ENCODE results near the gene KCNN1. TPM values are rescaled to one million over a fixed set of nuclear protein-coding genes. Genes with fewer than 3 reads are reported as not detected.

KCNN1 gene
- total and polyA plus RNA-seq, 2 of the 13 experiments (the other 11 are each of a cell fraction or from before 2014, with no cell fraction given), result 0.04 TPM; not detected in 1

DNA sequence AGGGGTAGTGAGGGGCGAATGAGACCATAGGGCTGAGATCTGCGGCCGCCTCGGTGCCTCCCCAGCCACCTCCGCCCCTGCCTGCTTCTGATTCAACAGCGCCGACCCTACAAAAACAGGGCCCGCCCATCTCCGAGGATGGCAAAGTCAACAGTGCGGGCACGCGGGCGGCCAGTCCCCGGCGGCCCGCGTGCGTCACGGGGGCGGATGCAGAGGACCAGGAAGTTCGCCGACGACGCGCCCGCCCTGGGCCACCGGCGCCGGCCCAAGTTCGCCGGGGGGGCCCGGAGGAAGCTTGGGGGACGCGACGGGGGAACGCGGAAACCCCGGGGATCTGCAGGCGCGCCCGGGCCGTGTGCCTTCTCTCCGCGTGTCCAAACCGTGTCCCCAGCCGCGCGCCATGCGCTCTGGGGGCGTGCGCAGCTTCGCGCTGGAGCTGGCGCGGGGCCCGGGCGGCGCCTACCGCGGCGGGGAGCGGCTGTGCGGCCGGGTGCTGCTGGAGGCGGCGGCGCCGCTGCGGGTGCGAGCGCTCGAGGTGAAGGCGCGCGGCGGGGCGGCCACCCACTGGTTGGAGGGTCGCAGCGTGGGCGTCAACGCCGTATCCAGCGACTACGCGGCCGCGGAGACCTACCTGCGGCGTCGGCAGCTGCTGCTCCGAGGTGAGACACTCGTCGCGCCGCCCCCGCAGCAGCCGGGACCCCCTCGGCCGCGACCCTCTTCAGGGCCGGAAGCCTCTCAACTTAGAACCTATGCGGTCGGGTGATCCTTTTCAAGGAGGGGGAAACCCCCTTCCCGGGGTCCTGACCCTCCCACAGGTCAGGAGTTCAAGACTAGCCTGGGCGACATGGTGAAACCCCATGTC is 34.2 kb downstream of the KCNN1 start (continued):
- TF ChIP-seq, protein P1, sequence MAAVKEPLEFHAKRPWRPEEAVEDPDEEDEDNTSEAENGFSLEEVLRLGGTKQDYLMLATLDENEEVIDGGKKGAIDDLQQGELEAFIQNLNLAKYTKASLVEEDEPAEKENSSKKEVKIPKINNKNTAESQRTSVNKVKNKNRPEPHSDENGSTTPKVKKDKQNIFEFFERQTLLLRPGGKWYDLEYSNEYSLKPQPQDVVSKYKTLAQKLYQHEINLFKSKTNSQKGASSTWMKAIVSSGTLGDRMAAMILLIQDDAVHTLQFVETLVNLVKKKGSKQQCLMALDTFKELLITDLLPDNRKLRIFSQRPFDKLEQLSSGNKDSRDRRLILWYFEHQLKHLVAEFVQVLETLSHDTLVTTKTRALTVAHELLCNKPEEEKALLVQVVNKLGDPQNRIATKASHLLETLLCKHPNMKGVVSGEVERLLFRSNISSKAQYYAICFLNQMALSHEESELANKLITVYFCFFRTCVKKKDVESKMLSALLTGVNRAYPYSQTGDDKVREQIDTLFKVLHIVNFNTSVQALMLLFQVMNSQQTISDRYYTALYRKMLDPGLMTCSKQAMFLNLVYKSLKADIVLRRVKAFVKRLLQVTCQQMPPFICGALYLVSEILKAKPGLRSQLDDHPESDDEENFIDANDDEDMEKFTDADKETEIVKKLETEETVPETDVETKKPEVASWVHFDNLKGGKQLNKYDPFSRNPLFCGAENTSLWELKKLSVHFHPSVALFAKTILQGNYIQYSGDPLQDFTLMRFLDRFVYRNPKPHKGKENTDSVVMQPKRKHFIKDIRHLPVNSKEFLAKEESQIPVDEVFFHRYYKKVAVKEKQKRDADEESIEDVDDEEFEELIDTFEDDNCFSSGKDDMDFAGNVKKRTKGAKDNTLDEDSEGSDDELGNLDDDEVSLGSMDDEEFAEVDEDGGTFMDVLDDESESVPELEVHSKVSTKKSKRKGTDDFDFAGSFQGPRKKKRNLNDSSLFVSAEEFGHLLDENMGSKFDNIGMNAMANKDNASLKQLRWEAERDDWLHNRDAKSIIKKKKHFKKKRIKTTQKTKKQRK (IDR thresholded peaks at IDR 0.05; ENCODE audit: low read length), result no peak
- TF ChIP-seq, protein P2, sequence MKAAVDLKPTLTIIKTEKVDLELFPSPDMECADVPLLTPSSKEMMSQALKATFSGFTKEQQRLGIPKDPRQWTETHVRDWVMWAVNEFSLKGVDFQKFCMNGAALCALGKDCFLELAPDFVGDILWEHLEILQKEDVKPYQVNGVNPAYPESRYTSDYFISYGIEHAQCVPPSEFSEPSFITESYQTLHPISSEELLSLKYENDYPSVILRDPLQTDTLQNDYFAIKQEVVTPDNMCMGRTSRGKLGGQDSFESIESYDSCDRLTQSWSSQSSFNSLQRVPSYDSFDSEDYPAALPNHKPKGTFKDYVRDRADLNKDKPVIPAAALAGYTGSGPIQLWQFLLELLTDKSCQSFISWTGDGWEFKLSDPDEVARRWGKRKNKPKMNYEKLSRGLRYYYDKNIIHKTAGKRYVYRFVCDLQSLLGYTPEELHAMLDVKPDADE (CRISPR knock-in tag; IDR thresholded peaks at IDR 0.05), result 0 out of 2 replicates have a peak, but pooled peaks have one; percentile 64
- TF ChIP-seq ZNF563 (CRISPR knock-in tag; IDR thresholded peaks at IDR 0.05) (peak; percentile 80; the same call in 1 of the 2 replicates), ZNF350 (CRISPR knock-in tag; IDR thresholded peaks at IDR 0.05; ENCODE audit: borderline replicate concordance, low read depth) (peak; percentile 32; the same call in 1 of the 2 replicates), ZFX (CRISPR knock-in tag; IDR thresholded peaks at IDR 0.05; ENCODE audit: low read depth) (peak; percentile 33; the same call in 1 of the 2 replicates), SP140L (CRISPR knock-in tag; IDR thresholded peaks at IDR 0.05; ENCODE audit: borderline replicate concordance) (no peak), MAZ (IDR thresholded peaks at IDR 0.05; ENCODE audit: borderline replicate concordance, low read depth, low read length) (no peak), MAZ (CRISPR knock-in tag; IDR thresholded peaks at IDR 0.05; ENCODE audit: low read depth) (no peak), ZNF256 (CRISPR knock-in tag; conservative IDR thresholded peaks at IDR 0.05) (no peak), MAF1 (CRISPR knock-in tag; IDR thresholded peaks at IDR 0.05; ENCODE audit: borderline replicate concordance) (no peak), NPAS2 (CRISPR knock-in tag; IDR thresholded peaks at IDR 0.05; ENCODE audit: borderline replicate concordance) (no peak), HDAC1 (CRISPR knock-in tag; IDR thresholded peaks at IDR 0.05) (peak; percentile 57), ZMAT3 (CRISPR knock-in tag; conservative IDR thresholded peaks at IDR 0.05) (0 out of 2 replicates have a peak, but pooled peaks have one; percentile 46), PAWR (CRISPR knock-in tag; IDR thresholded peaks at IDR 0.05; ENCODE audit: borderline replicate concordance) (no peak), SP2 (CRISPR knock-in tag; IDR thresholded peaks at IDR 0.05) (peak; percentile 35; the same call in 1 of the 2 replicates)
- TF ChIP-seq, protein P3, sequence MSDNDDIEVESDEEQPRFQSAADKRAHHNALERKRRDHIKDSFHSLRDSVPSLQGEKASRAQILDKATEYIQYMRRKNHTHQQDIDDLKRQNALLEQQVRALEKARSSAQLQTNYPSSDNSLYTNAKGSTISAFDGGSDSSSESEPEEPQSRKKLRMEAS (IDR thresholded peaks at IDR 0.05), result peak; percentile 89
- TF ChIP-seq, protein P4, sequence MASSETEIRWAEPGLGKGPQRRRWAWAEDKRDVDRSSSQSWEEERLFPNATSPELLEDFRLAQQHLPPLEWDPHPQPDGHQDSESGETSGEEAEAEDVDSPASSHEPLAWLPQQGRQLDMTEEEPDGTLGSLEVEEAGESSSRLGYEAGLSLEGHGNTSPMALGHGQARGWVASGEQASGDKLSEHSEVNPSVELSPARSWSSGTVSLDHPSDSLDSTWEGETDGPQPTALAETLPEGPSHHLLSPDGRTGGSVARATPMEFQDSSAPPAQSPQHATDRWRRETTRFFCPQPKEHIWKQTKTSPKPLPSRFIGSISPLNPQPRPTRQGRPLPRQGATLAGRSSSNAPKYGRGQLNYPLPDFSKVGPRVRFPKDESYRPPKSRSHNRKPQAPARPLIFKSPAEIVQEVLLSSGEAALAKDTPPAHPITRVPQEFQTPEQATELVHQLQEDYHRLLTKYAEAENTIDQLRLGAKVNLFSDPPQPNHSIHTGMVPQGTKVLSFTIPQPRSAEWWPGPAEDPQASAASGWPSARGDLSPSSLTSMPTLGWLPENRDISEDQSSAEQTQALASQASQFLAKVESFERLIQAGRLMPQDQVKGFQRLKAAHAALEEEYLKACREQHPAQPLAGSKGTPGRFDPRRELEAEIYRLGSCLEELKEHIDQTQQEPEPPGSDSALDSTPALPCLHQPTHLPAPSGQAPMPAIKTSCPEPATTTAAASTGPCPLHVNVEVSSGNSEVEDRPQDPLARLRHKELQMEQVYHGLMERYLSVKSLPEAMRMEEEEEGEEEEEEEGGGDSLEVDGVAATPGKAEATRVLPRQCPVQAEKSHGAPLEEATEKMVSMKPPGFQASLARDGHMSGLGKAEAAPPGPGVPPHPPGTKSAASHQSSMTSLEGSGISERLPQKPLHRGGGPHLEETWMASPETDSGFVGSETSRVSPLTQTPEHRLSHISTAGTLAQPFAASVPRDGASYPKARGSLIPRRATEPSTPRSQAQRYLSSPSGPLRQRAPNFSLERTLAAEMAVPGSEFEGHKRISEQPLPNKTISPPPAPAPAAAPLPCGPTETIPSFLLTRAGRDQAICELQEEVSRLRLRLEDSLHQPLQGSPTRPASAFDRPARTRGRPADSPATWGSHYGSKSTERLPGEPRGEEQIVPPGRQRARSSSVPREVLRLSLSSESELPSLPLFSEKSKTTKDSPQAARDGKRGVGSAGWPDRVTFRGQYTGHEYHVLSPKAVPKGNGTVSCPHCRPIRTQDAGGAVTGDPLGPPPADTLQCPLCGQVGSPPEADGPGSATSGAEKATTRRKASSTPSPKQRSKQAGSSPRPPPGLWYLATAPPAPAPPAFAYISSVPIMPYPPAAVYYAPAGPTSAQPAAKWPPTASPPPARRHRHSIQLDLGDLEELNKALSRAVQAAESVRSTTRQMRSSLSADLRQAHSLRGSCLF (CRISPR knock-in tag; IDR thresholded peaks at IDR 0.05; ENCODE audit: borderline replicate concordance), result no peak
